SU-DHL-6 (cell line): Measurements from ENCODE around the gene HEATR3.

Source experiments
- H2AFZ ChIP-seq: fragments of 200-600 bp; sonication (generic); 2 replicates; pipeline ENCODE4 v1.6.1; 2014; ENCODE audit warnings: low read depth, mild to moderate bottlenecking, moderate library complexity, mixed read lengths, antibody characterized with exemption, low read length; ENCODE audit not compliant: severe bottlenecking
- H3F3A ChIP-seq: fragments of 200-600 bp; shearing (Covaris generic); 2 replicates; pipeline ENCODE4 v1.6.0; 2016; ENCODE audit warnings: antibody characterized with exemption, mild to moderate bottlenecking; ENCODE audit not compliant: insufficient read depth
- H3K27ac ChIP-seq: fragments of 200-600 bp; sonication (generic); 2 replicates; pipeline ENCODE4 v1.5.1; 2016; ENCODE audit warnings: low read depth, mild to moderate bottlenecking, low read length, moderate library complexity, mixed read lengths
- H3K27me3 ChIP-seq: fragments of 200-600 bp; sonication (generic), shearing (Covaris generic); 2 replicates; pipeline ENCODE4 v1.6.0; 2014; ENCODE audit warnings: mild to moderate bottlenecking, low read length
- H3K36me3 ChIP-seq: fragments of 200-600 bp; sonication (generic); 2 replicates; pipeline ENCODE4 v1.6.1; 2014; ENCODE audit warnings: mild to moderate bottlenecking, low read length, mixed read lengths
- H3K4me2 ChIP-seq: fragments of 300-600, 200-600 bp; shearing (Covaris generic), sonication (generic); 2 replicates; pipeline ENCODE4 v1.6.0; 2014; ENCODE audit warnings: low read length, low read depth, mild to moderate bottlenecking; ENCODE audit not compliant: poor library complexity, severe bottlenecking
- H3K4me3 ChIP-seq: fragments of 200-600 bp; sonication (generic); 2 replicates; pipeline ENCODE4 v1.5.1; 2014; ENCODE audit warnings: antibody characterized with exemption, low read length, mild to moderate bottlenecking, mixed read lengths; ENCODE audit not compliant: insufficient read depth, poor library complexity, severe bottlenecking
- H3K79me2 ChIP-seq: fragments of 200-600 bp; sonication (generic); 2 replicates; pipeline ENCODE4 v1.6.1; 2014; ENCODE audit warnings: mild to moderate bottlenecking, low read length, moderate library complexity; ENCODE audit not compliant: insufficient read depth
- H3K9ac ChIP-seq: fragments of 200-600 bp; sonication (generic); 2 replicates; pipeline ENCODE4 v1.7.0; 2014; ENCODE audit warnings: mild to moderate bottlenecking, low read length
- H3K9me2 ChIP-seq: fragments of 200-600 bp; sonication (generic); replicated peaks from 2 replicates; pipeline ENCODE4 v1.6.1; 2014; ENCODE audit warnings: low read length; ENCODE audit not compliant: insufficient read depth
- H3K9me3 ChIP-seq: fragments of 200-600 bp; sonication (generic); 2 replicates; pipeline ENCODE4 v1.6.1; 2014; ENCODE audit warnings: low read length, mixed read lengths; ENCODE audit not compliant: insufficient read depth
- H4K20me1 ChIP-seq: fragments of 200-600 bp; sonication (generic); 2 replicates; pipeline ENCODE4 v1.6.1; 2014; ENCODE audit warnings: low read depth, mild to moderate bottlenecking, antibody characterized with exemption, low read length, moderate library complexity, mixed read lengths
- CTCF ChIP-seq: fragments of 200-600 bp; sonication (generic); IDR thresholded peaks from one replicate; pipeline ENCODE4 v1.5.1; 2017; ENCODE audit warnings: antibody characterized with exemption, mild to moderate bottlenecking, low read length, moderate library complexity; ENCODE audit not compliant: insufficient read depth, poor library complexity, severe bottlenecking
- EZH2phosphoT487 ChIP-seq: fragments of 200-600 bp; sonication (generic), shearing (Covaris generic); conservative IDR thresholded peaks from 2 replicates; pipeline ENCODE4 v1.6.1; 2018; ENCODE audit warnings: mild to moderate bottlenecking, antibody characterized with exemption, low read length, moderate library complexity, mixed read lengths

The HEATR3 gene

GRCh38 chr16:50103764-50104163 is 38.0 kb downstream of the HEATR3 start:
- no peak overlapping the region for H3K27ac ChIP-seq
- TF ChIP-seq CTCF (no peak), EZH2phosphoT487 (no peak)
- no peak overlapping the region for H3K4me2 ChIP-seq
- H3F3A ChIP-seq, result no peaks in the 10 kb centered on the region
- no peak overlapping the region for H2AFZ ChIP-seq
- no peaks in the 10 kb centered on the region for H3K9me3 ChIP-seq
- H3K36me3 ChIP-seq, result peaks cover 21% of the 10 kb centered on the region
- H3K4me3 ChIP-seq, result no peak overlapping the region
- no peaks in the 10 kb centered on the region for H3K9me2 ChIP-seq
- no peaks in the 10 kb centered on the region for H3K79me2 ChIP-seq
- no peaks in the 10 kb centered on the region for H3K27me3 ChIP-seq
- no peak overlapping the region for H3K9ac ChIP-seq
- H4K20me1 ChIP-seq, result no peaks in the 10 kb centered on the region

- TF ChIP-seq EZH2phosphoT487 (no peak), CTCF (no peak)
- Histone ChIP-seq H4K20me1 (no peaks in the 10 kb centered on the region), H3K4me3 (no peak overlapping the region), H3K9ac (no peak overlapping the region), H3K4me2 (no peak overlapping the region), H3F3A (no peaks in the 10 kb centered on the region), H3K27ac (no peak overlapping the region), H3K79me2 (no peaks in the 10 kb centered on the region), H3K9me3 (no peaks in the 10 kb centered on the region), H3K36me3 (no peaks in the 10 kb centered on the region), H2AFZ (no peak overlapping the region), H3K27me3 (no peaks in the 10 kb centered on the region), H3K9me2 (no peaks in the 10 kb centered on the region)
Measured at GRCh38 chr16:50114357-50115129, 48.8 kb downstream of the HEATR3 start.

DNA sequence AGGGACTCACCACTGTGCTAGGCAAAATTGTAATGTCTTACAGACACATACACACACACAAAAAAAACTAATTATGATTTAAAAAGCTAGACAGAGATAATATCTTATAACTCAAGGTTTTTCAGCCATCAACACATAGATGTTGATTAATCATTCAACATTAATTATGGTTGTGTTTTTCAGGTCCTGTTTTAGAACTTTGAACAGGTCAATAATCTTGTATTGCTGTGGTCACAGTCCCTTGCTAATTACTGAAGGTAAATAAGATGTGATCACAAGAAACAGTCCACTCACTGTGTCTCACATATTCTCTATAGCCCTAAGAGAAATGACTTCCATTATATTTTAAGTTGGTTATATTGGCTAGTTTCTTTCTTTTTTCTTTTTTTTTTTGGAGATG is 54.9 kb downstream of the HEATR3 start:
- Histone ChIP-seq H3K27ac (no peak overlapping the region), H3K9me3 (no peaks in the 10 kb centered on the region), H3K9me2 (no peaks in the 10 kb centered on the region), H3K27me3 (no peaks in the 10 kb centered on the region), H3K36me3 (no peaks in the 10 kb centered on the region), H3K4me3 (no peak overlapping the region), H4K20me1 (no peaks in the 10 kb centered on the region), H3K4me2 (no peak overlapping the region), H3K79me2 (no peaks in the 10 kb centered on the region), H2AFZ (no peak overlapping the region), H3F3A (no peaks in the 10 kb centered on the region), H3K9ac (no peak overlapping the region)
- TF ChIP-seq EZH2phosphoT487, result no peak

DNA sequence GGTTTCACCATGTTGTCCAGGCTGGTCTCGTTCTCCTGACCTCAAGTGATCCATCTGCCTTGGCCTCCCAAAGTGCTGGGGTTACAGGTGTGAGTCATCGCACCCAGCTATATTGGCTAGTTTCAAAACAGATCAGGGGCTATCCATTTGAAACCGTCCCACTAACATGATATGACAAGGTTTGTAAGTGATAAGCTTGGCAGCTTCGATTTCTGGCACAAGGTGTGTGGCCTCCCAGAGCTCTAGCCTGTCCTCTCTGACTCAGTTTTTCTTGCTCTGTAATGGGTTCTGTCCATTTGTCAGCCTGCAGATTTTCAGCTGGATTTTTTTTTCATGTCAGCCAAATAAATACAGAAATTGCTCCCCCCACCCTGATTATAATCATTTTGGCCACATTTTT is 55.5 kb downstream of the HEATR3 start:
- TF ChIP-seq EZH2phosphoT487, result no peak
- TF ChIP-seq CTCF, result no peak
- Histone ChIP-seq H3K4me2 (no peak overlapping the region), H3K36me3 (no peaks in the 10 kb centered on the region)

More for the DNA sequence above, 55.5 kb downstream of the HEATR3 start:
- Histone ChIP-seq H3K4me3 (no peak overlapping the region), H3F3A (no peaks in the 10 kb centered on the region), H3K79me2 (no peaks in the 10 kb centered on the region), H3K9me2 (no peaks in the 10 kb centered on the region), H3K27me3 (no peaks in the 10 kb centered on the region), H3K9ac (no peak overlapping the region), H3K9me3 (no peaks in the 10 kb centered on the region), H2AFZ (no peak overlapping the region), H3K27ac (no peak overlapping the region), H4K20me1 (no peaks in the 10 kb centered on the region)
